Activated CD4-positive, alpha-beta T cell treated with anti-CD3 and anti-CD28 coated beads, Interleukin-2, amount 50 U/mL, for 24 hours (primary cell): Measurements from ENCODE around the gene KEL.

Experiments used
- DNase-seq, 2 donors: peaks; one replicate each; pipeline ENCODE4 v3.0.0-alpha.2; 2020; ENCODE audit warnings: low read depth in 1 of 2, low spot score in 1 of 2

Gene KEL

GRCh38 chr7:142930126-142930730, 31.9 kb downstream of the KEL start:
- no peak for DNase-seq

- no peak for DNase-seq
These were observed 34.2 kb downstream of the KEL start for GRCh38 chr7:142927949-142928348.

GRCh38 chr7:142927085-142927745, 34.9 kb downstream of the KEL start:
- DNase-seq, result no peak

GRCh38 chr7:142925413-142925812, 36.8 kb downstream of the KEL start:
- no peak for DNase-seq

DNA sequence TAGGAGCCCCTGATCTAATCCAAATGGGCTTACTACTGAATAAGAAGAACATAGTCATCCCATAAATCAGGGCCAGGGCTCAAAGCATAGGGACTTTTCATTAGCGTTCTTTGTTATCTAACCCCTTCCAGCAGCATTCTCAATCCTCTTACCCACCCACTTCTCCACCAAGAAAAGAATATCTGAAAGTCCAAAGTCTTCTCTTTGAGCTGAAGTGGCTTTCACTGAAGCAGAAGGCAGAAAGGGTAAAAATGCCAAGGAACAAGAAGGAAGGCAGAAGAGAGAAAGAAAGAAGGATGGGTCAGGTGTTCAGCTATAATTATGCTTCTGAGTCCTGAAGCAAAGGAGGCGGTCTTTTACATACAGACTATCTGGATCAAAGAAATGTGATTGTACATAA, 38.8 kb downstream of the KEL start:
- DNase-seq, result no peak

GRCh38 chr7:142919656-142920055, 42.5 kb downstream of the KEL start:
- DNase-seq, result no peak

DNA sequence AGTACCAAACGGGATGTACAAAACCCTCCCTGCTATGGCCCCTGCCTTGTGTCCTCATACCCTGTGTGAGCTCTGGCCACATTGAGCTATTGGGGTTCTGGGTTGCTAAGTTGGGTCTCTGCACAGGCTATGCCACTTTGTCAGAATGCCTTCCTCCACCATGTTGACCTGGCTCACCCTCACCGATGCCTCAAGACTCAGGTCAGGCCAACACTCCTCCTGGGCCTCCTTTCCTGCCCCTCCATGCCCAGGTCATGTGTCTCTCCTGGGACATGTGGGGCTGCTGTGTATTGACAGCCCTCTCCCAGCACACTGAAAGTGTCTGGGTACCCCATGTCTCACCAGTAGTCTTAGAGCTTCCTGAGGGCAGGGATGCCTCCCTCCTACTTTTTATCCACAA, 43.3 kb downstream of the KEL start:
- DNase-seq, result no peak

- no peak for DNase-seq
These were observed 44.7 kb downstream of the KEL start for GRCh38 chr7:142917447-142917846.

DNA sequence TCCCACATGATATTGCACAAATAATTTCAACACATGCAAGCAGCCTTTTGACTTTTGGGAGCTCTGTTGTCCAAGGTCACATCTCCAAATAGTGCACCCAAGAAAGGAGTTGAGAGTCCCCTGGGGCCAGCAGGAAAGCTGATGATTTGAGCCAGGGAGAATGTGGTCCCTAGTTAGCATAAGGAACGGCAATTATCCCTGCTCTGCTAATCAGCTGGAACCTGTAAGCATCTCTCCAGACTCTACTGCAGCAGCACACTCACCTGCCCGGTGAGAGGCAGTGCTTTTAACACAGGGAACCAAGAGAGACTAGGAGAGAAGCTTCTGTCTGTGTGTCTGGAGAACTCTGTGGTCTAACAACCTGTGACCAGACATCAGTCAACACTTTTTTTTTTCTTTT, 45.7 kb downstream of the KEL start:
- DNase-seq, result no peak

GRCh38 chr7:142915315-142915714, 46.8 kb downstream of the KEL start:
- no peak for DNase-seq

DNA sequence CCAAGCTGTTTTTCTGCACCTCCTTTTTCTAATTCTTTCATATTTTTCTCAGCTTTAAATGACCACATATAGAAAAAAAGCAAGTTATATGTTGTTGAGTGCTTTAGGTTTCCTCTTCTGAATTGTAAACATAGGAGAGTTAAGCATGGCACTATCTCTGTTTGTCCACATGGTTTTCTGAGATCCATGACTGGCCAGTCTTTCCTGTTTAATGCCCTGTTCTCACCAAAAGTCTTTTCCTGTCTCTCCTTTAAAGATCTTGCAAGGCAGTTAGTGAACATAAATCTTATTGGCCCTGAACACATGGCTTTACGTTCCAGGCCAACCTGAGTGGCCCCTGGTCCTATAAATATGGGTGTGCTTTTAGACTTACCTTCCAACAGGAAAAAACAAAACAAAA, 48.0 kb downstream of the KEL start:
- DNase-seq, result no peak

- no peak for DNase-seq
These were observed 48.6 kb downstream of the KEL start for GRCh38 chr7:142913566-142913965.

GRCh38 chr7:142913051-142913450, 49.1 kb downstream of the KEL start:
- DNase-seq, result no peak

DNA sequence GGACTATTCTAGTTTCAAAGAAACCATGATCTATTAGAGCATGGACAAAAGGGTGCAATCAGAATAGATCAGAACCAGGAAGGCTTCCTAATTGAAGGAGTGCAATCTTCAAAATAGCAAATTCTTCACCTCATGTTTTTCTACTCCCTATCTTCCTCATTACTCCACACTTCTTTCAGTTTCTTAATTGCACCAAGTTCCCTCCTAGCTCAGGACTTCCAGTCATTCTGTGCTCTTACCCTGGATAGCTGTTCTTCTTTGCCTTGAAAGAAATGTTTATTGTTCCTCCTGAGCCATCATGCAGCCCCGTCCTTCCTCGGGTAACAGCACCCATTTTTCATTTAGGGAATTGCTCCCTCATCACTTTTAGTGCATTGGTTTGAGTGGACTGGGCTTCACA, 51.7 kb downstream of the KEL start:
- DNase-seq, result no peak

GRCh38 chr7:142910031-142910433, 52.1 kb downstream of the KEL start:
- no peak for DNase-seq

- no peak for DNase-seq
These were observed 53.0 kb downstream of the KEL start for GRCh38 chr7:142908921-142909890.

DNA sequence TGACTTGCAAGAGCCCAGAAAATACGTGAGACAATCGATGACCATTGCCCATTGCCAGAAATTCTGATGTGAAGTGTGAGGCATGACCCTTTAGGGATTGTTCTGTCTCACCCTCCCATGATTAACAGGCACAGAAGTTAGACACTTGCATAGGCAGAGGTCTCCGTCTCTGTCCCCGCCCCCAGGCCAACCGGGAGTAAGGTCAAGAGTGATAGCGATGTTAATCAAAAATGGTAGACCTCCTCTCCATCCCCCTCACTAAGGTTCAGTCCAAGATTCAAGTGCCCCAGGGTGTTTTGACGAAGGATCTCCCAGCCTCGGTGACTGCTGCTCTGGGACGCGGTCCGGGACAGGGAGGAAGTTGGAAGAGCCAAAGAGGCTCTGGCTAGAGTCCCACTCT, 53.9 kb downstream of the KEL start:
- no peak for DNase-seq

DNA sequence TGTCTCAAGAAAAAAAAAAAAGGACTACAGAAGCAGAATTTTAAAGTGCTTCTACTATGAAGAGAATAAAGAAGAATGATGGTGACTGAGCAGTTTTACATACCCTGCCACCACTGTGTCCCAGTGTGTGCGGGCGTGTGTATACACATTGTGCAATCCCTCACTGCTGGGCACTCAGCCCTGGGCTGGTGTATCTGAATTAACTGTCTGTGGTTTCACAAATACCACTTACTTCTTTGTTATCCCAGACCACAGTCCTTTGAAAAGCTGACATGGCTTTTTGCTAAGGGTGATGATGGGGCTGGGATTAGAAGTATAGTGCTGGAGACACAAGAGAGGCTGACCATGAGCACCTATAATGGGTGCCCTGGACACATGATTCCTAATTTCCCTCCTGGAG, 55.5 kb downstream of the KEL start:
- DNase-seq, result no peak

DNA sequence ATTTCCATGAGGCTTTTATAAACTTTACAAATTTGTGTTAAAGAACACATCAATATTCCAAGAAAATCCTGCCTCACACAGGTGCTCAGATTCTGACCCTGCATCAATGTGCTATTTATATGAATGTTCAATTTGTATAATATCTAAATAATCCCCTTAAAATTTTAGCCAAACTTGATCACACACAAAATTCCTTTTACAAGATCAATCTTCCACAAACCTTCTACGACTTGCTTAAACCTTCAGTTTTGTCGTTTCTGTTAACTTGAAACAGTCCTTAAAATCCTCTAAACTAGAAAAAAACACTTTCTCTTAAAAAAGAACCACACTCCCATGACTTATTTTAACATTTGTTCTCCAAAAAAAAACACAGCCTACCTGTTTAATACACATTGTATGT, 56.4 kb downstream of the KEL start:
- DNase-seq, result no peak

DNA sequence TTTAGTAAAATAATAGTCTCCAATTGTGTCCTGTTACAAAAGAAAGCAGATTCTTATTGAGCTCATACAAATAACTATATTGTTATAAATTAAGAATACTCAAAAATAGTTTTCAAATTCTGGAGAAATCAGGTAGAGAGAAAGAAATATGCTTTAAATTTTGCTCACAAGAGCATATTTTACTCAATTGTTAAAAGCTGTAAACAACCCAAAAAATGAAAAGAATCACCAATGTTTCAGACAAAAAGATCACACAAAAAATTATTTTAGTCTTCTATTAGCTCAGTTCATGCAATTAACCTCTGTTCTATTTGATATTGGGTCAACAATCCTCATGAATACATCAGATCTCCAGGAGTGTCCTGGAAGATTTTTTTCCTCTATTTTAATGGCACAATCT, 58.0 kb downstream of the KEL start:
- no peak for DNase-seq

DNA sequence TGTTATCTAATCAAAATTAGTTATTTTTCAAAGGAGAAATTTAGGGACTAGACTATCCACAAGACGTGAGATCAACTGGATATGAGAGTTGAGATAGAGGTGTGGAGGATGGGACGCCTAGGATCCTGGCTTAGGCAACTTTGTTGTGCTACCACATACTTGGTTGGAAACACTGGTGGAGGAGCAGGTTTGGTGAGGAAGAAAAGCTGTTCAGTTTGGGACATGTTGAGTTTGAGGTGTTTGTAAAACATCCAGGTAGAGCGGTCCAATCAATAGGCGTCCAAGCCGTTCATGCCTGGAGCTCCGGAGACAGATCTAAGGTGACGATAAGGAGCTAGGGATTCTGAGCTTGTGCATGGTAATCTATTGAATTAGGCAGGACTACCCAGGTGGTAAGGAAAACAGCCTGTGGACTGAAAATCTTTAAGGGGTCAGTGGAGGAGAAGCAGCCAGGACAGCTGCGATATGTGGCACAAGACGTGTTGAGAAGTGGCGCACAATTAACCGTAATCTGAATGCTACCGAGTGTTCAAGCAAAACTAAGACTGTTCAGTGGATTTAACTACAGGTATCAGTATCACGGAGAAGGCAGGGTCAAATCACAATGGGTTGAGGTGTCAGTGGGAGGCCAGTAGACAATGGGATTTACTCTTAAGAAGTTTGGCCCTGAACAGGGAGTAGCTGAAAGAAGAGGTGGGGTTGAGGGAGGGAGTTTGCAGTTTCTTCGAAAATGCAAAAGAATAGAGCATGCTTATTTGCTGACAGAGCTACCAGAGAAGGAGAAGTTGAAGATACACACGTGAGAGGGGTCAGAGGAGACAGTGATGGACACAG, 60.5 kb downstream of the KEL start:
- no peak for DNase-seq
